Measurements from ENCODE around the gene METAP1D.
"Not testable (repeated sequence)": the region's sequence is repeated elsewhere in the genome, so short reads cannot be mapped to it uniquely, and the experiment has no call there.

DNA sequence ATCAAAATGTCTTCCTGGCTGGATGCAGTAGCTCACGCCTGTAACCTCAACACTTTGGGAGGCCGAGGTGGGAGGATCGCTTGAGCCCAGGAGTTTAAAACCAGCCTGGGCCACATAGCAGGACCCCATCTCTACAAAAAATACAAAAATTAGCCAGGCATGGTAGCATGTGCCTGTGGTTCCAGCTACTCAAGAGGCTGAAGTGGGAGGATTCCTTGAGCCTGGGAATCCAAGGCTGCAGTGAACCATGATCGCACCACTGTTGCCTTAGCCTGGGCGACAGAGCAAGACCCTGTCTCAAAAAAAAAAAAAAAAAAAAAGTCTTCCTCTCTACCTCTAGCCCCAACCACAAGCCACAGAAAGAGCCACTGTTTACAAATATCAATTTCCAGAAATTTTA lies 60.4 kb downstream of the METAP1D start:
- TF ChIP-seq CTCF, POLR2A (IDR thresholded peaks at IDR 0.05): not testable (repeated sequence)

All from thyroid gland (tissue), 4 donors.